ENCODE measurements around the gene CCDC88A. TPM values are rescaled to one million over a fixed set of nuclear protein-coding genes. Genes with fewer than 3 reads are reported as not detected.

The CCDC88A gene
- total RNA-seq, 2 experiments from 2014 or later, result 10.1 to 11.3 TPM

DNA sequence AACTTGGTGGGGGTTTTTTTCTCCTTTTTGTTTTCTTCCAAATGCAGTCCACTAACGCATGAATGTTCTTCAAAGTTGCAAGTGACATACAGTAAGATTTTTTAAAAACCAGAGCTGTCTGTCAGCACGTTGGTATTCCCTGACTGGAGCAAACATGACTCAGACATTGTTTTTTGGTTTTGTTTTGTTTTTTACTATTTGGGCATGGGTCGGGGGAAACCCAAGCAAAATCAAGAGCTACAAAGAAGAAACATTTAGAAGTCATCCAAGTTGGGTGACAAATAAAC, 726 bp upstream of the CCDC88A start:
- ChIA-PET CTCF (interaction anchor here (0.7 kb wide), 2 partner anchors 11 to 194 kb away, joined by 3 to 4 read pairs; no protein-coding TSS in a partner anchor), POLR2A (interaction anchor here (0.7 kb wide), 1 partner anchor 151 kb away, joined by 3 read pairs; no protein-coding TSS in a partner anchor)
- no peak for DNase-seq
- Mint-ChIP-seq H3K27me3 (peaks cover 13% of the 10 kb centered on the region), H3K9me3 (ENCODE audit: low read depth) (no peaks in the 10 kb centered on the region), H3K4me3 (peak overlapping the region; percentile 77), H3K27ac (peak overlapping the region; percentile 47), H3K36me3 (ENCODE audit: low read depth) (no peaks in the 10 kb centered on the region), H3K4me1 (peaks cover 34% of the 10 kb centered on the region)
- intact Hi-C loops (cut with DNase I, micrococcal nuclease), result loop anchor here (1.0 to 2.0 kb wide), 4 partner anchors 99 to 370 kb away; partner anchors contain the start of genes CFAP36 (in 2 of the 2), CLHC1 (in 1 of the 2), PPP4R3B (in 1 of the 2) and RPS27A (in 1 of the 2)
- ATAC-seq, result no peak

DNA sequence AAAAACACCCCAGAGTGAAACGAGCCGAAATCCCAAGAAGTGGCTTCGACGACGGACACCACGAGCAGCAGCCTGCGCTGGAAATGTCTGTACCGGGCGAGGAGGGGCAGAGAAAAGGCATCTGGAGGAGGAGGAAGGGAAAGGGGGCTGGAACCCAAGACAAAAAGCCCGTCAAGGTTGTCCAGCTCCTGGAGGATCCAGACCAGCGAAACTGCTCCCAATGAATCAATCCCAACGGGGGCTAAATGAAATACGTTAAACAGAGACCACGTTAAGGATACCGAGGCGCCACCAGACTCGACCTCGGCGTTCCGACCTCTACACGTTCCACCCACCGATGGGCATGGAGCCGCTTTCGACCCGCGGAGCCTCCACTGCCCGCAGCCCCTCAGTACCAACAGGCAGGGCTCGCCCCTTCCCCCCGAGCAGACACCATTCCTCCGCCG, 400 bp downstream of the CCDC88A start:
- H3K9me3 Mint-ChIP-seq (ENCODE audit: low read depth), result no peaks in the 10 kb centered on the region
- no peak for DNase-seq

DNA sequence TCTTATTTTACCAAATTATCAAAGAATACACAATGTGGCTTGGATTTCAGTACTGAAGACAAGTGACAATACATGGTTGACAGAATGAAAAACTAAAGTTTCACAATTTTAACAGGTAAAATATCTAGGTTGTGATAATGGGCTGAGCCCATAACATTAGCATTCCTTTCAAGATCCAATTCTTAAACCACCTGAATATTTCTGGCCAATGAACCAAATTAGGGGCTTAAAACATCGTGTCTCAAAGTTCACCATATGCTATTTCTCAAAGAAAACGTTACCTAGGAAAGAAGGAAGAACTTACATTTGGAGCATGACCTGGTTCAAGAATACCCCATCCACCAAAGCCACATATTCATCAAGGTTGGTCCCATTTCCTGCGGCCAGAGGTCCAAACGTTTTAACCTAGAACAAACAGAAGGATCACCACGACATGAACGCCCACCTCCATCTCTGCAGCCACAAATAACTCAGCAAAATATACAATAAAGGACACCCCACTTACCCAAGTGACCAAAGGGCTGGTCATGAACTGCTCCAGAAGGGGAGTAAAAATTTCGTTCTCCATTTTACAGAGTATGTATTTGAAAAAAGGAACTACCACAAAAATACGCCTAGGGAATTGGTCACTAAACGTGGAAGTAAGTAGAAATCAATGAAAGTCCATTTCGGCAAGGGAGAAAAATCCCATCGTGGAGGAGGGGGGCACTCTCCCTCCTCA, 984 bp downstream of the CCDC88A start:
- Mint-ChIP-seq H3K4me3 (peak overlapping the region; percentile 77), H3K4me1 (peaks cover 34% of the 10 kb centered on the region), H3K27me3 (peaks cover 9% of the 10 kb centered on the region), H3K27ac (peak overlapping the region; percentile 55), H3K36me3 (ENCODE audit: low read depth) (no peaks in the 10 kb centered on the region), H3K9me3 (ENCODE audit: low read depth) (no peaks in the 10 kb centered on the region)
- no peak for DNase-seq
- ChIA-PET POLR2A (interaction anchor here (0.7 kb wide), 1 partner anchor 99 kb away, joined by 3 read pairs; no protein-coding TSS in a partner anchor), CTCF (no interaction called here)
- ATAC-seq, result no peak
- intact Hi-C loops (cut with DNase I, micrococcal nuclease), result loop anchor here (1.0 to 5.0 kb wide), 8 partner anchors 107 to 275 kb away; partner anchors contain the start of genes MTIF2 (in 2 of the 2), CLHC1 (in 1 of the 2), PNPT1 (in 1 of the 2) and PPP4R3B (in 1 of the 2)

More for the DNA sequence above, 400 bp downstream of the CCDC88A start:
- ChIA-PET CTCF (interaction anchor here (0.6 kb wide), 1 partner anchor 100 kb away, joined by 3 read pairs; no protein-coding TSS in a partner anchor), POLR2A (interaction anchor here (0.7 kb wide), 1 partner anchor 99 kb away, joined by 3 read pairs; no protein-coding TSS in a partner anchor)
- ATAC-seq, result peak; percentile 42
- peaks cover 13% of the 10 kb centered on the region for H3K27me3 Mint-ChIP-seq
- H3K4me3 Mint-ChIP-seq, result peak overlapping the region; percentile 77
- H3K27ac Mint-ChIP-seq, result peak overlapping the region; percentile 69
- no peaks in the 10 kb centered on the region for H3K36me3 Mint-ChIP-seq (ENCODE audit: low read depth)
- peaks cover 34% of the 10 kb centered on the region for H3K4me1 Mint-ChIP-seq
- intact Hi-C loops (cut with DNase I, micrococcal nuclease), result loop anchor here (1.0 to 5.0 kb wide), 8 partner anchors 108 to 274 kb away; partner anchors contain the start of genes MTIF2 (in 2 of the 2), CLHC1 (in 1 of the 2), PNPT1 (in 1 of the 2) and PPP4R3B (in 1 of the 2)

DNA sequence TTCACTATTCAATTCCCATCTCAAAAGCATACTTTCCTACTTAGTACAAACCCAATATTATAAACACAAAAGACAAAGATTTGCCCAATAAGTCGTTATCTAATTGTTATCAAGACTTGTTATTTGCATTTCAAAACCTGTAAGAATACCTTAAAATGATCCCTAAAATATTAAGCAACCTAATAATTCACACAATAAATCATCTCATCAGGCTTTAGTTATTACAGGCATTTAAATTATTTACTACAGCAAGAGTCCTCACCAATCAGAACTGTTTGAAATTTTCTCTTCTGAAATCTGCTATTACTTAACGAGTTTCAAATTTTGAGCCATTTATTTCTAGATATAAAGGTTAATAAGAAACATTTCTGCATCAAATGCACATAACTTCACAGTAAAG, 1.6 kb downstream of the CCDC88A start:
- intact Hi-C loops (cut with DNase I, micrococcal nuclease), result loop anchor here in 1 of 2 experiments (2.0 to 5.0 kb wide), 3 partner anchors 136 to 186 kb away; partner anchors contain the start of genes CLHC1, MTIF2 and RPS27A
- CTCF ChIA-PET, result no interaction called here
- peak overlapping the region; percentile 77 for H3K4me3 Mint-ChIP-seq
- no peaks in the 10 kb centered on the region for H3K9me3 Mint-ChIP-seq (ENCODE audit: low read depth)
- DNase-seq (no peak), ATAC-seq (no peak)
- H3K27me3 Mint-ChIP-seq, result peaks cover 9% of the 10 kb centered on the region
- no peak overlapping the region for H3K27ac Mint-ChIP-seq
- POLR2A ChIA-PET, result no interaction called here
- peaks cover 34% of the 10 kb centered on the region for H3K4me1 Mint-ChIP-seq
- H3K36me3 Mint-ChIP-seq (ENCODE audit: low read depth), result no peaks in the 10 kb centered on the region

DNA sequence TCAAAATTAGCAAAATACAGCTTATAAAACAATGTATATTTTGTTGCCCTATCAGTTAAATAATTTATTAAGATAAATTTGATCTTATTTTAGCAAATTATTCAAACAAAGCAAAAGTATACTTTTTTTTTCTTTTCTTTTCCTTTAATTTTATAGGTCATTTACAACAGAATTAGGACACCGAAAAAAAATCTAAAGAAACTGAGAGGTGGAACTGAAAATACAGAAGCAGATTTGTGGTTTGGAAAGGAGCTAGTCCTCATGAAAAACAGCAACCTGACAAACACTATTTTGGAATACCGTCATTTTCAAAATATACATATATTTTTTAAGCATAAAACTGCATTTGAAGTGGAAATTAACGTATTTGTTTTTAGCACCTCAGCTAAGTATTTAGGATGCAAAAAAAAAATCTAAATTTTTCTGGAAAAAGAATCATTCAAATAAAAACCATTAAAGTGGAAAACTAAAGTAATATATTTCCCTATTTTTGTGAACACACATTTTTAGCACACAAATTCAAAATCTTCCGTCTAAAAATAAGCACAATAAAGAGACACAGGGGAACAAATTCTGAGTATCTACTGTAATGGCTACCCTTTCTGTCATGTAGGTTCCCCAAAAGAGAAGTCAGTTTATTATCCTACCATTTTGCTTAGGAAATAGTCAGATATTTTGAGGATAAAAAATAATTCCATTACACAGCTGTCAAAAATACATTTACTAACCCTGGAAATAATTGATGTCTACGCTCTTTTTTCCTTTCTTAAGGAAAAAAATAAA, 2.7 kb downstream of the CCDC88A start:
- Mint-ChIP-seq H3K4me1 (peaks cover 34% of the 10 kb centered on the region), H3K9me3 (ENCODE audit: low read depth) (no peaks in the 10 kb centered on the region), H3K27me3 (peaks cover 7% of the 10 kb centered on the region), H3K36me3 (ENCODE audit: low read depth) (no peaks in the 10 kb centered on the region), H3K4me3 (no peak overlapping the region), H3K27ac (no peak overlapping the region)
- DNase-seq (no peak), ATAC-seq (no peak)
- CTCF ChIA-PET, result no interaction called here
- intact Hi-C loops (cut with DNase I, micrococcal nuclease), result loop anchor here in 1 of 2 experiments (5.0 kb wide), 2 partner anchors 135 to 185 kb away; partner anchors contain the start of genes CLHC1 and RPS27A
- POLR2A ChIA-PET, result no interaction called here

DNA sequence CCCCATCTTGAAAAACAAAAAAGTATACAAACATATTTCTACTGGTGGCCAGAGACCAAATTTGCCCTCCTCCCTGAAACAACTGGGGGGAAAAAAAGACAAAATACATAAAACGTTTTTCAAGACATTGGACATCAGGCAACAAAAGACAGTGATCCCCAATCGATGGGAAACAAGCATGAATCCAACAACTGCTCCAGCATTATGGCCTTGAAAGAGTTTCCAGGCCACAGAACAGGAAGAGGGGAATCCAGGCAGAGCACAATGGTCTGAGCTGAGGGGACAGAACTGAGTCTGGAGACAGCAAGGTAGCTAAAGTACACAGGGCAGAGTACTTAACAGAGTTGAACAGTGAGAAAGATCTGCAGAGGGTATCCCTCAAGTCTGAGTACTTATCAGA, 4.4 kb downstream of the CCDC88A start:
- ATAC-seq (no peak), DNase-seq (no peak)
- no peaks in the 10 kb centered on the region for H3K9me3 Mint-ChIP-seq (ENCODE audit: low read depth)
- H3K36me3 Mint-ChIP-seq (ENCODE audit: low read depth), result no peaks in the 10 kb centered on the region
- ChIA-PET POLR2A (no interaction called here), CTCF (interaction anchor here (1.1 kb wide), 1 partner anchor 17 kb away, joined by 4 read pairs; no protein-coding TSS in a partner anchor)
- peaks cover 7% of the 10 kb centered on the region for H3K27me3 Mint-ChIP-seq
- H3K4me1 Mint-ChIP-seq, result peaks cover 24% of the 10 kb centered on the region
- intact Hi-C loops (cut with DNase I, micrococcal nuclease), result loop anchor here in 1 of 2 experiments (5.0 kb wide), 2 partner anchors 133 to 183 kb away; partner anchors contain the start of genes CLHC1 and RPS27A
- H3K27ac Mint-ChIP-seq, result no peak overlapping the region
- no peak overlapping the region for H3K4me3 Mint-ChIP-seq

DNA sequence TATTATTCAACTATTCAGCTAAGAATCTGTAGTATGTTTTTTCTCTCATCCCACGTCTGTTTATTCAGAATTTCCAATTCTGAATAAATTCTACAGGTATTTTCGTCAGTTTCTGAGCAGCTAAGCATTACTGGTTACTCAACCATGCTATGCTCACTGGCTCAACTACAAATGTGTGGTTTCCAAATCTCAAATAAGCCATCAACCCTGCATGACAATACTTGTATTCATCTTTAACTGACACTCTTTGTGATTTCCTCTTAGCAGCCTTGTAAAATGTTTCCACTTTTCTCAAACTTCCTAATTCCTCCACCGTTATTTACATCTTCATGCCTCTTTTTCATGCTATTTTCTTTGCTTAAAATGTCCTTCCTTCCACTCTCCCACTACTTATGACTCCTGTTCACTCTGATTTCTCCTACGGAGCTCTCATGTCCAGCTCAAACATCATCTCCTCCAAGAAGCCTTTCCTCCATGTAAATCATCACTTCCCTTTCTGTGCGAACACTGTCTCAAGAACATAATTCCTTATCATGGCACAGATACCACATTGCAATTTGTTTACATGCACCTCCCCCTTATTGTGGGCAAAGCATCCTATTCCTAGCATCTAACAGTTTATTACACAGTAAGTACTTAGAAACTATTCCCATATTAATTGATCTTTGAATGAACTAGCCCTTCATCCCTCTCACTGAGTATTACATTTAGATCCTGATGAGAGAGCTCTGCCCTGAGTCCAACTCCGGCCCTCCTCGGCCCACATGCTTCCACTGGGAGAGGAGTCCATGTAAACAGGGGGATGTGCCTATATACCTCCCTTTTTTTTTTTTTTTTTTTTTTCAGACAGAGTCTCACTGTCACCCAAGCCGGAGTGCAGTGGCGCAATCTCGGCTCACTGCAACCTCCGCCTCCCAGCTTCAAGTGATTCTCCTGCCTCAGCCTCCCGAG, 10.5 kb downstream of the CCDC88A start:
- H3K4me1 Mint-ChIP-seq, result peaks cover 8% of the 10 kb centered on the region
- intact Hi-C loops (cut with DNase I, micrococcal nuclease), result no loop called here
- ChIA-PET CTCF (no interaction called here), POLR2A (no interaction called here)
- no peak overlapping the region for H3K27ac Mint-ChIP-seq
- DNase-seq (no peak), ATAC-seq (no peak)
- no peaks in the 10 kb centered on the region for H3K27me3 Mint-ChIP-seq
- H3K36me3 Mint-ChIP-seq (ENCODE audit: low read depth), result no peaks in the 10 kb centered on the region
- H3K4me3 Mint-ChIP-seq, result no peak overlapping the region
- H3K9me3 Mint-ChIP-seq (ENCODE audit: low read depth), result no peaks in the 10 kb centered on the region

DNA sequence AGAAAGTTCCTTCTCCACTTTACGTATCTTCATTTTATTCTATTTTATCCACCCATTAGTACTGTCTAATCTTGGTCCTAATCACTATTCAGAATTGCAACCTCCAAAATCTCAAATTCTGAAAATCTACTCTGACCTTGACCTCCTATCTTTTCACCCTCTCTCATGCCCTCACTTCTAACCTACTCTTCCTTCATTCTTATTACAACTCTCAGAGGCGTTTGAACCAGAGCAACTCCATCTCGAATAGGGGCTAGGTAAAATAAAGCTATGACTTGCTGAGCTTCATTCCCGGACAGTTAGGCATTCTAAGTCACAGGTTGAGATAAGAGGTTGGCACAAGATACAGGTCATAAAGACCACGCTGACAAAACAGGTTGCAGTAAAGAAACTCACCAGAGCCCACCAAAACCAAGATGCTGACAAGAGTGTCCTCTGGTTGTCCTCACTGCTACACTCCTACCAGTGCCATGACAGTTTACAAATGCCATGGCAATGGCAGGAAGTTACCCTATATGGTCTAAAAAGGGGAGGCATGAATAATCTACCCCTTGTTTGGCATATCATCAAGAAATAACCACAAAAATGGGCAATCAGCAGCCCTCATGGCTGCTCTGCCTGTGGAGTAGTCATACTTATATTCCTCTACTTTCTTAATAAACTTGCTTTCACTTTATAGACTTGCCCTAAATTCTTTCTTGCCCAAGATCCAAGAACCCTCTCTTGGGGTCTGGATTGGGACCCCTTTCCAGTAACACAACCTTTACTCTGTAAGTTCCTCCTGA, 11.4 kb downstream of the CCDC88A start:
- H3K4me3 Mint-ChIP-seq, result no peak overlapping the region
- no peak for ATAC-seq

DNA sequence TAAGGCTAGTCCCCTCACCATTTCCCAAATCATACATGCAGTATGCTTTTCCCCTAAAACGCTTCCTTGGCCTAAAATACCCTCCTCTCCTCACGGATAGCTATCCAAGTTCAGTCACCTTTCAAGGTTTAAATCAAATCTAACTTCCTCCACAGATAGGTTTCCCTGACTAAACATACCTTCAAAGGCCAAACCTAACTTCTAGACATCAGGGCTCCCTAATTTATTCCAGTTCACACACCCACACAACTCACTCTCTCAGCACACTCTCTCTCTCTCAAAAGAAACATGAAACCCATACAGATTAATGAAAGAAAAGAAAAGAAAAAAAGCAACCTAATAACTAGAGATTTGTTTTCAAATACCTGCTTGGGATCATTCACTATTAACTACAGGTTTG, 14.5 kb downstream of the CCDC88A start:
- no peaks in the 10 kb centered on the region for H3K36me3 Mint-ChIP-seq (ENCODE audit: low read depth)
- no peak overlapping the region for H3K4me3 Mint-ChIP-seq
- H3K9me3 Mint-ChIP-seq (ENCODE audit: low read depth), result no peaks in the 10 kb centered on the region
- intact Hi-C loops (cut with DNase I, micrococcal nuclease), result no loop called here
- CTCF ChIA-PET, result interaction anchor here (1.0 kb wide), 1 partner anchor 93 kb away, joined by 4 read pairs; no protein-coding TSS in a partner anchor
- H3K27ac Mint-ChIP-seq, result no peak overlapping the region
- DNase-seq, result no peak
- H3K4me1 Mint-ChIP-seq, result peaks cover 8% of the 10 kb centered on the region
- no peak for ATAC-seq
- no peaks in the 10 kb centered on the region for H3K27me3 Mint-ChIP-seq
- POLR2A ChIA-PET, result no interaction called here

More for the DNA sequence above, 11.4 kb downstream of the CCDC88A start:
- Mint-ChIP-seq H3K27me3 (no peaks in the 10 kb centered on the region), H3K4me1 (peaks cover 8% of the 10 kb centered on the region), H3K9me3 (ENCODE audit: low read depth) (no peaks in the 10 kb centered on the region), H3K27ac (no peak overlapping the region), H3K36me3 (ENCODE audit: low read depth) (no peaks in the 10 kb centered on the region)
- intact Hi-C loops (cut with DNase I, micrococcal nuclease), result no loop called here
- CTCF ChIA-PET, result interaction anchor here (0.6 kb wide), 1 partner anchor 13 kb away, joined by 3 read pairs; no protein-coding TSS in a partner anchor
- no peak for DNase-seq
- POLR2A ChIA-PET, result no interaction called here
